NB4 (cell line): ENCODE data around the gene GLRA3.

Experiments used
- DNase-seq: peaks from one replicate; pipeline ENCODE4 v3.0.0; 2010; ENCODE audit warnings: low read depth
- H3K4me3 ChIP-seq: one replicate; pipeline ENCODE4 v1.5.1; 2011; ENCODE audit warnings: mild to moderate bottlenecking, low read depth, low read length, moderate library complexity
- CTCF ChIP-seq: IDR thresholded peaks from one replicate; pipeline ENCODE4 v1.5.1; 2012; ENCODE audit warnings: low read depth, low read length
- MAX ChIP-seq: IDR thresholded peaks from 2 replicates; pipeline ENCODE4 v1.6.1; 2011; ENCODE audit warnings: low read depth, low read length
- MYC ChIP-seq: IDR thresholded peaks from 2 replicates; pipeline ENCODE4 v1.6.1; 2011; ENCODE audit warnings: low read depth, low read length
- POLR2A ChIP-seq: IDR thresholded peaks from 2 replicates; pipeline ENCODE4 v1.6.1; 2011; ENCODE audit warnings: mild to moderate bottlenecking; ENCODE audit not compliant: insufficient read length; ENCODE audit errors: extremely low read depth

GLRA3 gene

GRCh38 chr4:174856926-174857800, 28.1 kb upstream of the GLRA3 start:
- no peak for DNase-seq
- H3K4me3 ChIP-seq, result no peak overlapping the region
- TF ChIP-seq MAX (no peak), POLR2A (no peak), CTCF (no peak), MYC (no peak)

GRCh38 chr4:174855050-174855449, 26.0 kb upstream of the GLRA3 start:
- DNase-seq, result no peak
- no peak overlapping the region for H3K4me3 ChIP-seq
- TF ChIP-seq MAX (no peak), POLR2A (no peak), CTCF (no peak), MYC (no peak)

DNA sequence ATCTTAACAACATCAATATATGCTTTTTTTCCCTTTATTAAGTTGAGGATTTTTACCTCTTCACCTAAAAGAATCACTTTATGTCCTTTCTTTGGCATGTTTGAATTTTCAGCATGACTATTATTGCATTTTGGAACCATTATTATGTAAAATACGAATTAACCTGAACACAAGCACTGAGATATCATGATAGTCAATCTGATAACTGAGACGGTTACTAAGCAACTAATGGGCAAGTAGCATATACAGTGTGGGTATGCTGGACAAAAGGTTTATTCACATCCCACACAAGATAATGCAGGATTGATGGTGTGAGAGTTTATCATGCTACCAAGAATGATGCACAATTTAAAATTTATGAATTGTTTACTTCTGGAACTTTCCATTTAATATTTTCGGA, 24.6 kb upstream of the GLRA3 start:
- DNase-seq, result no peak
- TF ChIP-seq CTCF (no peak), POLR2A (no peak), MAX (no peak), MYC (no peak)

DNA sequence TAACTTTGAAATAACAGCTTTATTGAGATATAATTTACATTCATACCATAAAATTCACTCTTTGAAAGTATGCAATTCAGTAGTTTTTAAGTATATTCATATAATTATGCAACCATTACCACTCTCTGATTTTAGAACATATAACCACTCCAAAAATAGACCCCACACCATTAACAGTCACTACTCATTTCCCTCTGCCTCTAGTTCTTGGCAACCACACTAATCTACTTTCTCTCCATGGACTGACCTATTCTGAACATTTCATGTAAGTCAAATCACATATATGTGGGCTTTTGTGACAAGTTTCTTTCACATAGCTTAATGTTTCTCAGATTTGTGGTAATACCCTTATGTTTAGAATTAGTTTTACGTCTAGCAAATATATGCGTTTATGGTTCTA, 19.5 kb upstream of the GLRA3 start:
- no peak for DNase-seq
- no peak for TF ChIP-seq POLR2A
- no peak for TF ChIP-seq CTCF
- TF ChIP-seq MYC, result no peak
- TF ChIP-seq MAX, result no peak
- H3K4me3 ChIP-seq, result no peak overlapping the region

More for the DNA sequence above, 24.6 kb upstream of the GLRA3 start:
- no peak overlapping the region for H3K4me3 ChIP-seq

- TF ChIP-seq CTCF (no peak), MYC (no peak), POLR2A (no peak), MAX (no peak)
- DNase-seq, result no peak
- H3K4me3 ChIP-seq, result no peak overlapping the region
Observed at GRCh38 chr4:174847801-174848427, 18.9 kb upstream of the GLRA3 start.
